ENCODE results near the gene ACTG1.

ACTG1 gene

GRCh38 chr17:81552244-81553017 is 39.8 kb upstream of the ACTG1 start, which contains the start of gene FAAP100:
TSS of gene FAAP100 (minus strand) at chr17:81552353. CDS start at chr17:81552330, 23 bp downstream.
- no peaks in the 10 kb centered on the region for H3K9me3 ChIP-seq (ENCODE audit: control insufficient read depth, low read length)
- WGBS, 2 experiments (ENCODE audit: insufficient coverage in 2 of 2), result 0 to 1% methylated on average over 69 to 81 of the region's 85 CpGs
- H3K4me1 ChIP-seq (ENCODE audit: control insufficient read depth, insufficient read depth, low read length, poor library complexity, severe bottlenecking), result peaks cover 33% of the 10 kb centered on the region
- peaks cover 41% of the 10 kb centered on the region for H3K36me3 ChIP-seq (ENCODE audit: control insufficient read depth, insufficient read depth, low read length)
- H3K4me3 ChIP-seq (ENCODE audit: extremely low read depth, insufficient read depth, low read length, poor library complexity, severe bottlenecking), result peak within 1 kb of the TSS; percentile 91
- peak within 1 kb of the TSS; percentile 76 for H3K27ac ChIP-seq (ENCODE audit: low read depth, low read length, severe bottlenecking)

GRCh38 chr17:81551458-81552243 is 39.1 kb upstream of the ACTG1 start:
- H3K27ac ChIP-seq (ENCODE audit: low read depth, low read length, severe bottlenecking), result peak overlapping the region; percentile 36
- H3K9me3 ChIP-seq (ENCODE audit: control insufficient read depth, low read length), result no peaks in the 10 kb centered on the region
- H3K4me3 ChIP-seq (ENCODE audit: extremely low read depth, insufficient read depth, low read length, poor library complexity, severe bottlenecking), result peak overlapping the region; percentile 91
- H3K36me3 ChIP-seq (ENCODE audit: control insufficient read depth, insufficient read depth, low read length), result peaks cover 41% of the 10 kb centered on the region
- 4 to 6% methylated on average over 59 to 63 of the region's 69 CpGs for WGBS, 2 experiments (ENCODE audit: insufficient coverage in 2 of 2)
- peaks cover 26% of the 10 kb centered on the region for H3K4me1 ChIP-seq (ENCODE audit: control insufficient read depth, insufficient read depth, low read length, poor library complexity, severe bottlenecking)

DNA sequence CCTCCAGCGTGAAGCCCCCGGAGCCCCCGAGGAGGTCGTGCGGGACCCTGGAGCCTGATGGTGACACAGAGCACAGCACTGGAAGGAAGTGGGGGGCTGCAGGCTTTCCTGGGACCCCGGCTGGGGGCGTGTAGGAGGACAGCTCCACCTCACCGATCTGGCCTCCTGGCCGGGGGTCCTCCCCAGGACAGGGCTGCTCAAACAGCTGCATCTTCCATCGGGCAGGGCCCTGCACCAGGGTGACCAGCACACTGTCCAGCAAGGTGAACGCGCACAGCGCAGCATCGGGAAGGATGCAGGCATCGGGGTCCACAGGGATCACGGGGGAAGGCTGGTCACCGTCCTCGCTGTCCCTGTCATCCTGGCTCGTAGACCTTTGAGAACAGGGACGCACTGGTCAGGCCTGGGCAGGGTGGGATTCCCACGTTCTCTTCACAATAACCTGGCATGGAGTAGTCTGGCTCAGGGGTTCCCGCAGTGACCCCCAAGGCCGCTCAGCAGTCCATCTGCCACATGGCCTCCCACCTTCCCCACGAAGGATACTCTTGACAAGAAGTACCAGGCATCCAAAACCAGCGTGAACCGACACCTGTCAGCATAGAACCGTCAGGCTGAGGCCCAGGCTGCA is 38.3 kb upstream of the ACTG1 start:
- peaks cover 47% of the 10 kb centered on the region for H3K36me3 ChIP-seq (ENCODE audit: control insufficient read depth, insufficient read depth, low read length)
- peaks cover 19% of the 10 kb centered on the region for H3K4me1 ChIP-seq (ENCODE audit: control insufficient read depth, insufficient read depth, low read length, poor library complexity, severe bottlenecking)
- peak overlapping the region; percentile 91 for H3K4me3 ChIP-seq (ENCODE audit: extremely low read depth, insufficient read depth, low read length, poor library complexity, severe bottlenecking)
- H3K9me3 ChIP-seq (ENCODE audit: control insufficient read depth, low read length), result no peaks in the 10 kb centered on the region
- 93 to 96% methylated on average over 26 to 27 of the region's 27 CpGs for WGBS, 2 experiments (ENCODE audit: insufficient coverage in 2 of 2)
- no peak overlapping the region for H3K27ac ChIP-seq (ENCODE audit: low read depth, low read length, severe bottlenecking)

- WGBS, 2 experiments (ENCODE audit: insufficient coverage in 2 of 2), result 96 to 98% methylated on average over 13 to 15 of the region's 15 CpGs
- Histone ChIP-seq H3K9me3 (ENCODE audit: control insufficient read depth, low read length) (no peaks in the 10 kb centered on the region), H3K4me1 (ENCODE audit: control insufficient read depth, insufficient read depth, low read length, poor library complexity, severe bottlenecking) (peaks cover 19% of the 10 kb centered on the region), H3K27ac (ENCODE audit: low read depth, low read length, severe bottlenecking) (no peak overlapping the region), H3K4me3 (ENCODE audit: extremely low read depth, insufficient read depth, low read length, poor library complexity, severe bottlenecking) (no peak overlapping the region), H3K36me3 (ENCODE audit: control insufficient read depth, insufficient read depth, low read length) (peaks cover 49% of the 10 kb centered on the region)
Measured at GRCh38 chr17:81550285-81550684, 37.7 kb upstream of the ACTG1 start.

DNA sequence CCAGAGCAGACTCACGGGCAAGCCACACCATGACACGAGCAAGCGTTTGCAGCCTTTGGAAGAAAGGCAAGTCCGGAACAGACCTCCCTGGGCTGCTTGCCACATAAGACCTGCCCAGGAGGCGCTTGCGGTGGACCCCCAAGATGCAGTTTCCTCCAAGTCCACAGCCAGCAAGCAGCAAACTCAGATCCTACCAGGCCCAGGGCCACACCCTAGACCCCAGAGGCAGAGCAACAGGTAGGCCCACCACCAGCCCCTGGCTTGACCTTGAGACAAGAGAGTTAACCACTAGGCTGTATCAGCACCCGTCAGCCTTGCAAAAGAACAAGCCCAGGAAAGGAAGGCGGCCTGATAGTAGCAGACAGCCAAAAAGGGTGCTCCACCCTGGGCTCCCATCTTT is 37.2 kb upstream of the ACTG1 start:
- Histone ChIP-seq H3K4me1 (ENCODE audit: control insufficient read depth, insufficient read depth, low read length, poor library complexity, severe bottlenecking) (peaks cover 19% of the 10 kb centered on the region), H3K36me3 (ENCODE audit: control insufficient read depth, insufficient read depth, low read length) (peaks cover 52% of the 10 kb centered on the region), H3K4me3 (ENCODE audit: extremely low read depth, insufficient read depth, low read length, poor library complexity, severe bottlenecking) (no peak overlapping the region), H3K27ac (ENCODE audit: low read depth, low read length, severe bottlenecking) (no peak overlapping the region), H3K9me3 (ENCODE audit: control insufficient read depth, low read length) (no peaks in the 10 kb centered on the region)
- 95 to 97% methylated on average over 6 to 8 of the region's 8 CpGs for WGBS, 2 experiments (ENCODE audit: insufficient coverage in 2 of 2)

DNA sequence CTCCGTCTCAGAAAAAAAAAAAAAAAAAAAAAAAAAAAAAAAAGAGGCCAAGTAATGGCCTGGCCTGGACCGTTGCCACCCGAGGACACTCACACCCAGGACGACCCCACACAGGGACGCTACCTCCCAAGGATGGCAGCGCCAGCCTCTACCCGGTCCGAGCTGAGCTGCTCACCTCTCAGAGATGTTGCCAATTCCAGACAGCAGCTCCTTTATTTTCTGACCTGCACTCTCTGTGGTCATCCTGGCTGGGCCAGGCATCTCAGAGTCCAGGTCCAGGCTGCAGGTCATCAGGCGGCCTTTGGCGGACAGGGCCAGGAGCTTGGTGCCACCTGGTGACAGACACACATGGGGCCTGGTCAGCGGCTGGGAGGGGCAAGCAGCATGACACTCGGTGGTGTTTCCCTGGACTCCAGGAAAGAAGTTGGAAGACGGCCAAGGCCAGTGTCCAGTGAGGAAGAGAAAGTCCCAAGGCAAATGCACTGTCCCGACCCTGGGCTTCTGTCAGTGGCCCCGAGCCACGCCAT is 36.5 kb upstream of the ACTG1 start:
- WGBS, 2 experiments (ENCODE audit: insufficient coverage in 2 of 2), result 95 to 96% methylated on average over 15 to 16 of the region's 16 CpGs
- peaks cover 59% of the 10 kb centered on the region for H3K36me3 ChIP-seq (ENCODE audit: control insufficient read depth, insufficient read depth, low read length)

DNA sequence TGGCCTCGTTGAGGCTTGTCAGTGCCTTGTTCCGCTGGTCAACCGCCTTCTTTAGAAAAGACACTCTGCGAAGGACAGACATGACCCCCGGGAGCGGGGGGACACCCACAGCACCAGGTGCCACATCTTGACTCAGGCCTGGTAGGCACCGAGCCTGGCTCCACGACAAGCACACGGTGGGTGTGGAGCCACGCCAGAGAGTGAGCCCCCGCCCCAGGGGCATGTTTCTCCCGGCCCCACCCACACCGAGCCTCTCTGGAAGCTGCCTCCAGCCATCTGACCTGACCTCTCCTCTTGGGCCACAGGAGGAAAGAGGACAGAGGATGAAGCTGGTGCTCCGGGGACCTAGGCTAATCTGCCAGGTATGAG is 35.0 kb upstream of the ACTG1 start:
- H3K4me3 ChIP-seq (ENCODE audit: extremely low read depth, insufficient read depth, low read length, poor library complexity, severe bottlenecking), result no peak overlapping the region
- no peak overlapping the region for H3K27ac ChIP-seq (ENCODE audit: low read depth, low read length, severe bottlenecking)
- no peaks in the 10 kb centered on the region for H3K9me3 ChIP-seq (ENCODE audit: control insufficient read depth, low read length)
- H3K4me1 ChIP-seq (ENCODE audit: control insufficient read depth, insufficient read depth, low read length, poor library complexity, severe bottlenecking), result peaks cover 8% of the 10 kb centered on the region
- WGBS, 2 experiments (ENCODE audit: insufficient coverage in 2 of 2), result 83 to 86% methylated on average over 11 to 13 of the region's 14 CpGs
- peaks cover 73% of the 10 kb centered on the region for H3K36me3 ChIP-seq (ENCODE audit: control insufficient read depth, insufficient read depth, low read length)

More for the DNA sequence above, 36.5 kb upstream of the ACTG1 start:
- Histone ChIP-seq H3K4me3 (ENCODE audit: extremely low read depth, insufficient read depth, low read length, poor library complexity, severe bottlenecking) (no peak overlapping the region), H3K4me1 (ENCODE audit: control insufficient read depth, insufficient read depth, low read length, poor library complexity, severe bottlenecking) (peaks cover 17% of the 10 kb centered on the region), H3K27ac (ENCODE audit: low read depth, low read length, severe bottlenecking) (no peak overlapping the region), H3K9me3 (ENCODE audit: control insufficient read depth, low read length) (no peaks in the 10 kb centered on the region)

DNA sequence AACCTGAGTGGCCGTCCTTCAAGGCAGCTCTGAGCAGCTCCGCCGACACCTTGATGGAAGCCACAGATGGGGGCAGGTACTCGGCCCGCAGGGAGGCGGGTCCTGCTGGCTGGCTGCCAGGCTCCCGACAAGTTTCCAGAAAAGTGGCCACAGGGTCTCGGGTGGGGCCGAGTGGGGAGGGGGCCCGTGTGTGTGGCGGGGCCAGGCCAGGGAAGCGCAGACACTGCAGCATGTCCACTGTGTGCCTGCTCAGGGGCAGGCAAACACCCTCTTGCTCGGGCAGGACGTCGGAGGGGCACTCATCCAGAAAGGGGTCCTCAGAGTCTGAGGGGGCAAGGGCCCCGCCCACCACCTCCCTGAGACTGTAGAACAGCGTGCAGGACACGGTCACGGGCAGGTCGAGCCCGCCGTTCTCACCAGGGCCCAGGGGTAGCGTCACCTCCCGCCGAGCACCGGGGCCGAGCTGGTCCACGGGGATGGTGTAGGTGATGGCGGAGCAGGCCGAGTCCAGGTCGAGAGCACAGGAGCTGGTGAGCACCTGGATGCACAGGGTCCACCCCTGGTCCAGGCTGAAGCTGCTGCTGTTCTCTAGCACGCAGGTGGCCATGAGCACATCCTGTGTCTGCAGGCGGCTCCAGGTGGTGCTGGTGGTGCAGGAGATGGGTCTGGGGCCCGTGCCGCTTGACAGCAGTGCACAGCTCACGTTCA is 34.5 kb upstream of the ACTG1 start:
- H3K9me3 ChIP-seq (ENCODE audit: control insufficient read depth, low read length), result no peaks in the 10 kb centered on the region
- H3K36me3 ChIP-seq (ENCODE audit: control insufficient read depth, insufficient read depth, low read length), result peaks cover 76% of the 10 kb centered on the region
- H3K4me1 ChIP-seq (ENCODE audit: control insufficient read depth, insufficient read depth, low read length, poor library complexity, severe bottlenecking), result peaks cover 8% of the 10 kb centered on the region
- 94 to 96% methylated on average over 33 to 34 of the region's 36 CpGs for WGBS, 2 experiments (ENCODE audit: insufficient coverage in 2 of 2)
- no peak overlapping the region for H3K27ac ChIP-seq (ENCODE audit: low read depth, low read length, severe bottlenecking)
- no peak overlapping the region for H3K4me3 ChIP-seq (ENCODE audit: extremely low read depth, insufficient read depth, low read length, poor library complexity, severe bottlenecking)

DNA sequence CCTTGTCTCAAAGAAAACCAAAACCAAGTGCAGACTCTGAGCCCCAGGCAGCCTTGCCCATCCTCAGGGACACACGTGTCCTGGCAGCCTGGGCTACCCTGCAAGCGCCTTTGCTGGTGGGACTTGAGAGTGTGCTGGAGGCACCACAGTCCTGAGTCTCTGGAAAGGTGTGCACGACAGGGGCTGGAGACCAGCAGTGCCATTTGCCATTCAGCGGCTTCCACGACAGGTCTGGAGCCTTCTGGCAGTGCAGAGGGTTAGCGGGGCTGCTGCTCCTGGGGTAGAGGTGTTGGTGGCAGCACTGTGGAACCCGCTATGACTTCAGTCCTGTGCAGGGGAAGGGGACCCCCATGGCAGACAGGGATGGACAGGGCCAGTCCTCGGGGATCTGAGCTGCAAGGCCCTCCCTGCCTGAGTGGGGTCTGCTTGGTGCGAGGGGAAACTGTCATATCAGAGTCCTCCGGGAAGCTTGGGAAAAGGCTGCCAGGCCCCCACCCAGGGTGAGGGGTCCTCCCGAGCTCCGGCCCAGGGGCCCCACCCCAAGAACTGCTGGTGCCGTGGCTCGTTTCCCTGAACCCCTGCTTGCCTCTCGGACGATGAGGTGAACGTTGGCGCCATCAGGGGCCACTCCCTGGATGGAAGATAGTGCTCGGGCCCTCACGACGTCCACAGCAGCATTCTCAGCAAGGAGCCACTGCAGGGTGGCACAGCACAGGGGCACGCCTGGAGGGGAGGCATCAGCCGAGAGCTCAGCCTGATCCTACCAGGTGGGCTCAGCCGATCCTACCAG is 32.8 kb upstream of the ACTG1 start:
- H3K27ac ChIP-seq (ENCODE audit: low read depth, low read length, severe bottlenecking), result no peak overlapping the region

More for the DNA sequence above, 32.8 kb upstream of the ACTG1 start:
- H3K4me1 ChIP-seq (ENCODE audit: control insufficient read depth, insufficient read depth, low read length, poor library complexity, severe bottlenecking), result no peaks in the 10 kb centered on the region
- 91 to 93% methylated on average over 21 to 24 of the region's 24 CpGs for WGBS, 2 experiments (ENCODE audit: insufficient coverage in 2 of 2)
- H3K9me3 ChIP-seq (ENCODE audit: control insufficient read depth, low read length), result no peaks in the 10 kb centered on the region
- H3K4me3 ChIP-seq (ENCODE audit: extremely low read depth, insufficient read depth, low read length, poor library complexity, severe bottlenecking), result no peak overlapping the region
- H3K36me3 ChIP-seq (ENCODE audit: control insufficient read depth, insufficient read depth, low read length), result peaks cover 79% of the 10 kb centered on the region

Data from mesodermal cell (in vitro differentiated cells).